ENCODE results near the gene SLX9. TPM values are rescaled to one million over a fixed set of nuclear protein-coding genes. Genes with fewer than 3 reads are reported as not detected.

SLX9 gene
- total RNA-seq, 1 experiment from 2014 or later = 74.3 TPM

- TF ChIP-seq CTCF (conservative IDR thresholded peaks at IDR 0.05) = no peak
- Mint-ChIP-seq H3K4me1 (peaks cover 0 to 12% of the 10 kb centered on the region in 2 experiments; a peak in 2 of 4 replicates), H3K27me3 (ENCODE audit: low read depth) (peaks cover 7% of the 10 kb centered on the region), H3K9me3 (peaks cover 0 to 4% of the 10 kb centered on the region in 2 experiments; a peak in 1 of 5 replicates), H3K27ac (no peak overlapping the region), H3K4me3 (0 out of 5 replicates have a peak overlapping the region, but pooled peaks of 1 of the 2 experiments have one; percentile 27), H3K36me3 (ENCODE audit: insufficient read depth in 1 of 3, low read depth in 3 of 3) (no peaks in the 10 kb centered on the region)
- no peak overlapping the region for H3K9ac ChIP-seq (ENCODE audit: extremely low read depth, insufficient read length, low read length)
- H2BK20ac ChIP-seq (ENCODE audit: low read depth, low read length, poor library complexity, severe bottlenecking) = no peak overlapping the region
- no peak overlapping the region for H2BK5ac ChIP-seq (ENCODE audit: insufficient read length, low read length)
- no peak for DNase-seq
- no peak overlapping the region for H2AFZ ChIP-seq (ENCODE audit: low read length)
- no peak overlapping the region for H4K5ac ChIP-seq (ENCODE audit: insufficient read length, low read depth, low read length)
- no peaks in the 10 kb centered on the region for H3K9me3 ChIP-seq (ENCODE audit: control insufficient read depth, low read depth, low read length)
- no peak overlapping the region for H3K23ac ChIP-seq (ENCODE audit: insufficient read length, low read depth, low read length)
- no peak overlapping the region for H3K4ac ChIP-seq (ENCODE audit: low read depth, low read length)
- no peak overlapping the region for H2BK120ac ChIP-seq (ENCODE audit: low read depth, low read length, poor library complexity, severe bottlenecking)
- H4K8ac ChIP-seq (replicated peaks; ENCODE audit: insufficient read length, low read depth, low read length) = no peak overlapping the region
- no peaks in the 10 kb centered on the region for H3K79me2 ChIP-seq (ENCODE audit: insufficient read depth, low read length)
- H3K79me1 ChIP-seq (ENCODE audit: insufficient read depth, low read depth, low read length, poor library complexity, severe bottlenecking) = no peaks in the 10 kb centered on the region
- H3K18ac ChIP-seq (ENCODE audit: insufficient read length, low read depth, low read length) = no peak overlapping the region
- no peaks in the 10 kb centered on the region; the same call in 1 of the 2 replicates for H3K27me3 ChIP-seq (ENCODE audit: insufficient read depth, low read length)
- H4K91ac ChIP-seq (ENCODE audit: insufficient read length, low read depth, low read length) = no peak overlapping the region
- no peak overlapping the region for H2AK5ac ChIP-seq (ENCODE audit: insufficient read length, low read length)
- H3K4me2 ChIP-seq (ENCODE audit: insufficient read depth, insufficient read length, low read length) = no peak overlapping the region
- no peaks in the 10 kb centered on the region for H3K4me1 ChIP-seq (ENCODE audit: insufficient read depth, low read length)
- no peak overlapping the region for H2BK15ac ChIP-seq (ENCODE audit: low read depth, low read length)
- WGBS (ENCODE audit: extremely low coverage, insufficient read length, low lambda C conversion rate) = no CpG with 5 or more reads among the region's 10 CpGs
- no peaks in the 10 kb centered on the region for H3K23me2 ChIP-seq (ENCODE audit: insufficient read length, low read depth, low read length, poor library complexity, severe bottlenecking)
- no peak overlapping the region for H3K56ac ChIP-seq (ENCODE audit: insufficient read length, low read depth, low read length)
- H3K27ac ChIP-seq (ENCODE audit: insufficient read length, low read depth, low read length) = no peak overlapping the region
- no peak overlapping the region for H3K14ac ChIP-seq (ENCODE audit: insufficient read depth, low read length)
- H2BK12ac ChIP-seq (ENCODE audit: insufficient read length, low read depth, low read length) = no peak overlapping the region
- H3T11ph ChIP-seq (ENCODE audit: low read length) = no peak overlapping the region
- H4K20me1 ChIP-seq (ENCODE audit: control insufficient read depth, insufficient read depth, insufficient read length) = no peaks in the 10 kb centered on the region
Observed at GRCh38 chr21:44911068-44911383, 28.8 kb upstream of the SLX9 start.
